Right renal pelvis (tissue), 4 donors: ENCODE measurements around the gene MAGEC2. TPM values are rescaled to one million over a fixed set of nuclear protein-coding genes. Genes with fewer than 3 reads are reported as not detected.

Source experiments
- DNase-seq, 4 donors: peaks; one replicate each; pipeline ENCODE4 v3.0.0-alpha.2; 2013; ENCODE audit warnings: low read depth in 4 of 4, low spot score in 3 of 4, missing footprints in 1 of 4
- polyA plus RNA-seq, 4 donors: library from polyadenylated mRNA; unstranded; fragments of 120-200 nt; gene quantifications; one replicate each; pipeline ENCODE4 v1.2.1, GENCODE V29; 2013; ENCODE audit not compliant: insufficient read length in 4 of 4

MAGEC2 gene, protein sequence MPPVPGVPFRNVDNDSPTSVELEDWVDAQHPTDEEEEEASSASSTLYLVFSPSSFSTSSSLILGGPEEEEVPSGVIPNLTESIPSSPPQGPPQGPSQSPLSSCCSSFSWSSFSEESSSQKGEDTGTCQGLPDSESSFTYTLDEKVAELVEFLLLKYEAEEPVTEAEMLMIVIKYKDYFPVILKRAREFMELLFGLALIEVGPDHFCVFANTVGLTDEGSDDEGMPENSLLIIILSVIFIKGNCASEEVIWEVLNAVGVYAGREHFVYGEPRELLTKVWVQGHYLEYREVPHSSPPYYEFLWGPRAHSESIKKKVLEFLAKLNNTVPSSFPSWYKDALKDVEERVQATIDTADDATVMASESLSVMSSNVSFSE
- not detected for polyA plus RNA-seq

DNA sequence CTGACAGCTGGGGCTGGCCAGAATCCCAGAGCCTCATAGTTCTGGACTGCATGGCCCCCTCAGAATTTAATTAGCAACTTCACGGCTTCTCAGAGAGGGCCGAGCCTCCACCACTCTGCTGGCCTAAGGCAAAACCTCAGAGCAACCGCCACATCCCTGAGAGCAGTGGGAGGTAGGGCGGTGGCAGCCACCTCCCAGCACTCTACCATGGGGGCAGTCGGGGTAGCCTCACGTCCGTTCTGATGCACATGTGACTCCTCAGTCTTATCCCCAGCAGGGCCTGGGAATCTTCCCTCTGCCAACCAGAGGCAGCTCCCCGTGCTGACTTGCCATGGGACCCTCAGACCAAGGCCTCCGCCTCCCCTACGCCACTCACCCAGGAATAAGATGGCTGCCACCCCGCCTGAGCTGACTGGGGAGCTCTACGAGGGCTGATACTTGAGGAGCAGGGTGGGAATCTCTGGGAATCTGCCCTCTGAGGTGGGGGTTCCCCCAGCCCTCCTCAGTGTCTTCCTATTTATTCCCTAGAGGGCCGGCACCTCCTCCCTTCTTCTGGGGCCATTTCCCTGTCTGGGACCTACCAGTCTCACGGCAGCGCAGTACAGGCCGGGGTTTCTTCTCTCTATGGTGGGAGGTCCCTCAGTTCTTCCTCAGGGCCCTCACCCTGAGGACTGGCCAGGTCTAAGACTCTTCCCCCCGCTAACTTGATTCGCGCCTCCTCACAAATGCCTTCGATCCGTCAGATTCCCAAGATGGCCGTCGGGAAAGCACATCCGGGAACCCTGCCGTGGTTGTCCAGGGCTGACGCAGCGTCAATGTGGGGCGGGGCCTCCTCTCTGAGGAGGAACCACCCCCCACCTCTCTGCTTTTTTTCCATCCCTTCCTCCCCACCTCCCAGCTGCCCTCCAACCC lies at the start of gene MAGEC2:
Gene MAGEC2, minus strand, starts transcription at position 769 of the 912 bp plus-strand sequence. CDS start 1,303 bp downstream, outside the sequence.
- no peak for DNase-seq

DNA sequence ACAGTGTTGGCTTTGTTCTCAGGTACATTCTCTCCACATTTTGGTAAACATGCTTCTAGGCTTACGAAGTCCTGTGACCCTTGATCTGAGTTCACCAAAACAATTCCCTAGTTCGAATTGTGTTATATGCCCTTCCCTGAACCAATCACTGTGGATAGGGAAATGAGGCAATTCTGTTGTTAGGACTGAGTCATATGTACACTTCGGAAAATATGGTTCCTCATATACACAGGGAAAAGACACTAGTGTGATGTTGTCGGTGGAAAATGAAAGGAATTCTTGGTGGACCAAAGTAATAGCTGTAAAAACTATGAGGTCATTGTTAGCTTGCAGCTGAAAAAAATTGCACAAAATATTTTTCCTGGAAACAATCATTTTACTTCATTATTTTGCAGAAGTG lies 46.6 kb upstream of the MAGEC2 start:
- no peak for DNase-seq

DNA sequence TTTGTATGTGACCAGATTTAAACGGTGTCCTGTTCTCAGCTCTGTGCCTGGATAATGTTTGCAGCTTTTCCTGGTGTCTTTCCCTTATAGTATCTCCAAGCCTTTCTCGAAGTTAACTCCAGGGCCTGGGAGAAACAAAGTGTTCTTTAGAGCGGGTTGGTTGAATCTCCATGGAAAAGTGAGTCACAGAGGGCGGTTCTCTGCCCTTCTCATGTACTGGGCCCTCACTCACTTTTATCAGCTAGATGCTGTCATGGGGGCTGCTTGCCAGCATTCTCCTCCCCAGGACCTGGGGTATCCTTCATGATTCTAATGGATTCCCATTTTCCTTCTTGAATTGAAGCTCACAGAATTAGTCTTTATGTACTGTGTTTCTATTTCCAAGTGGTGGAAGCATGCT lies 46.1 kb upstream of the MAGEC2 start:
- DNase-seq = no peak

DNA sequence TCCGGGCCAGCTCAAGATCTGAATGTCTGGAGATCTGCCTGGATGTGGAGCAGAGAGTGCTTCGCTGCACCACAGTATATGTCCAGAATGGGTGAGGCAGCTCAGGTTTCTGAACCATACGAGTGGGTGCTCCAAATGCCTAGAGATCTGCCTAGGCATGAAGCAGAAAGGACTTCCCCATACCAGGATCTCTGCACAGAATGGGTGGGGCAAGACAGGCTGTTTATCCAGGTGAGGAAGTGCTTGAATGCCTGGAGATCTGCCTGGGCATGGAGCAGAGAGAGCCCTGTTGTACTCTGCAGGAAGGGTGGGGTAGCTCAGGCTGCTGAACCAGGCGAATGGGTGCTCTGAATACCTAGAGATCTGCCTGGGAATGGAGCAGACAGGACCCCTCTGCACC lies 45.4 kb upstream of the MAGEC2 start:
- no peak for DNase-seq

DNA sequence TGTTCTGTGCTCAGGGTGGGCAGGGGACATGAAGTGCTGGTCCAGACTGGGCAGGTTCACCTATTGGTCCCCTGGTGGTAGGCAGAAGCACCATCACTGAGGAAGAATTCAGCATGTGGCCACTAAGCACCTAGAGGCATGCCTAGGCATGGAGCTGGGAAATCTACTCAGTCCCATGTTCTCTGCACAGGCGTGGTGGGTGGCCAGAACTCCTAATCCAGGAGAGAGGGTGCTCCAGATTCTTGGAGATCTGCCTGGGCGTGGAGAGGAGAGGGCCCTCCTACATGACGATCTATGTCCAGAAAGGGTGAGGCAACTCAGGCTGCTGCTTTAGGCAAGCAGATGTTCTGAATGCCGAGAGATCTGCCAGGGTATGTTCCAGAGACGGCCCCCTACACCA lies 44.6 kb upstream of the MAGEC2 start:
- no peak for DNase-seq

DNA sequence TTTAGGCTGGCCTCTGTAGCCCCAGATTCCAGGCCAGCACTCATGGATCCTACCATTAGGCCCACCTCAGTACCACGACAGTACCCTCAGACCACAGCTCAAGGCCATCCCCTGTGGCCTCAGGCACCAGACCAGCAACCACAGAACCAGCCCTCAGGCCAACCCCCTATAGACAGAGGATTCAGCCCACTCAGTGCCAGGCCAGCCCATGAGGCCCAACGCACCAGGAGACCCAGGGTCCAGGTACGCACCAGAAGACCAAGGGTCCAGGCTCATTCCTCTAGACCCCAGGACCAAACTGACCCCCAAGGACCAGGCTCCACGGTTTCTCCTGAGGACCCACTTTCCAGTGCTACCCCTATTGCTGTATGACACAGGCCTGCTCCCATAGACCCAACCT lies 39.5 kb upstream of the MAGEC2 start:
- no peak for DNase-seq

DNA sequence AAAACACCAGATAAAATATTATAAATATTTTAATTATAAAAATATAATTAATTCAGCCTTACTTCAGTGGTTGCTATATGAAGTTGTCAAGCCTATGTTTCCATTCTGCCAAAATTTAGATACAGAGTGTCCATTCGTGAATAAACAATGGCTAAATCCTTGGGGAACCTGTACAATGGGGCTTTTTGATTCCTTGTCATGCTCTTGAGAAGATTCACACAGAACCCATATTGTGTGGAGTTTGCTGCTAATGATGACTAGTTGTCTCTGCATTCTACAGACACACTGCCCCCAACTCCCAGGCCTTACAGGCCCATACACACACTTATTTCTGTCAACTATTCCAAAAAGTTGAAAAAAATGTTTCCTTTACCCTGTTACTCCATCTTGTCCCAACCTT lies 33.4 kb upstream of the MAGEC2 start:
- no peak for DNase-seq

DNA sequence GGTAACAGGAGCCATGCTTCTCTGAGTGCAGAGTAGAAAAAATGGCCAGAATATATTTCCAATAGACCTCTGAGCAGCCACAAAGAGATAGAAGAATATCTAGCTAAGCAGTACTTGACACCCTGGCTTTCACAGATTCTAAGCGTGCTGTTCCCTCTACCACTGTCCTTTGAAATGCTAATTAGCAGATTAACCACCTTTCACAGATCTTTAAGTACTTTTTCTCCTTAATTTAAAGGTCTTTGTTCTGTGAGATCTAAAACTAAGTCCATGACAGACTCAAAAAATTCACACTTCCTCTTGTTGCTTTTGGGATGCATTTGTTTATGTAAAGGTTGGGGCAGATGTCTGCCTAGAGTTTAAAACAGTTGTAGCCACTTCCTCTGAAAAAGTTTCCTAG lies 28.3 kb upstream of the MAGEC2 start:
- no peak for DNase-seq

DNA sequence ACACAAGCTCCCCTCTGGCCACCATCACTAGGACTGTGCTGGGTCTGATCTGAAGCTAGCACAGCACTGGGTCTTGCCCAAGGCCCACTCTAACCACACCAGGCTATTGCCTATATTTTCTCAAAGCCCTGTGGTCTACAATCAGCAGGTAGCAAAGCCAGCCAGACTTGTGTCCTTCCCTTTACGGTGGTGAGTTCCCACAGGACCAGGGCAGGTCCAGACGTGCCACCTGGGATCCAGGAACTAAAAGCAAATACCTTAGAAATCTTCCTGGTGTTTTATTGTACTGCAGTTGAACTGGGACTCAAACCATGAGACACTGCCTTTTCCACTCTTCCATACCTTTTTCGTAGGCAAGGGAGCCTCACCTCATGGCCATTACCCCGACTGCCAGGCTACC lies 9.0 kb upstream of the MAGEC2 start:
- DNase-seq = no peak

DNA sequence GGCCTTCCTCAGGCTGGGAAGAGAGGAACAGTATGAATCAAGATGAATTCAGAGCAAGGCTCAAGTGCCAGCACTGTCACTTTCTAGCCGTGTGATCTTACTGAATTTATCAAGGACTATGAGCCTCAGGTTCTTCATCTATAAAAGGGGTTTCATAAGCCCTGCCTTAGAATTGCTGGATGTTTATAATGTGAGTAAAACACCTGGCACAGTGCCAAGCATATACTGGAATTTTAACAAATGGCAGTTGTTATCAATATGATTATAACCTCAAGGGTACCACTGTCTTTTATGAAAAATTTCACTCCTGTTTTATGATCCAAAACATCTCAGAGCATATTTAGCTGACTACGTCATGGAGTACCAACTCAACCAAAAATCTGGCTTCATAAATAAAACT lies 4.0 kb downstream of the MAGEC2 start:
- no peak for DNase-seq

DNA sequence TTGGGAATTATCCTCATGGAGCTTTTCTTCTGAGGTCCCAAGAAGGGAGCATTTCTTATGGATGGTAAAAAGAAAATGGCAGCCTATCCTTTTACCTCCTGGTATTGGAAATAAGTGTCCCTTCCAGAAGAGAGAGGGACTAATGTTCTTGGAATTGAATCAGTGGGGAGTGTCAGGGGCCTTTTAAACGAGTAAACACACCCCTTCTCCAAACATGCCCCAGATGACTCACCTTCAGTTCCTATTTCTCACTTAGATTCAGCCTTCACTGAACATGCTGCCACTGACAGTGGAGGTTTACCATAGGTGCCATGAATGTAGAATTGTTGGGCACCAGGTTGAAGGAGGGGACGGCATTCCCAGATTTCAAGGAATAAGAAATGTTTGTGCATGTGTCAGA lies 19.0 kb downstream of the MAGEC2 start:
- DNase-seq = no peak

DNA sequence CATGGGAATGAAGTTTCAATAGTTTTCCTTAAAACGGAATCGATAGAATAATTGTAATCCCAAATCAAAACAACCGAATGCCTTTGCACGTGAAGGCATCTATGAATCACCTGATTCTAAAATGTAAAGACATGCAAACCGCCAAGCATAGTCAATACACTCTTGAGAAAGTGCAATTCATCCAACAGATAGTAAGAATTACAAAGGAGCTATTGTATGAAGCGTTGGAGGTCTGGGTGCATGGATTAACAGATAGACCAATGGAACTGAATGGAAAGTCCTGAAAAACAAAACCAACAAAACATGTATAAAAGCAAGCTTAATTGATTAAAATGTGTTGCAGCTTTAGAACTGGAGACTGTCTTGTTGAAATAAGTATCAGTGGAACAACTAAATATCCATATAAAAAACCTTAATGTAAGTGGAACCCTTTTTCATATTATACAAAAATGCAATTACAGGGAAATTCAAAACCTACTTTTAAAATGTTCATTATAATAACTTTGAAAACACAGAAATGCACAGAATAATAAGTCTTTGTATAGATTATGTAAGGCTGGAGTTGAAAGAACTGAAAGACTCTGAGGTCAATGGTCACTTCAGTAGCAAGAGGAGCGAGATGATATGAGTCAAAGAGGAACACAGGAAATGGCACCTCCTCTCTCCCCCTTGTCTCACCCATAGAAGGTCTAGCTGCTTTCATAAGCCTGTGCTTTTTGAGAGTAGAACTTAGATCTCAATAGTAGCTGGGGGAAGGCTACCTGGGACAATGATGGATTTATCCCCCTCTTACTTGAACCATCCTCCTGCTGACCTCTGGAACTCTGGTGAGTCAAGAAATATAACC lies 20.1 kb downstream of the MAGEC2 start:
- DNase-seq = no peak

DNA sequence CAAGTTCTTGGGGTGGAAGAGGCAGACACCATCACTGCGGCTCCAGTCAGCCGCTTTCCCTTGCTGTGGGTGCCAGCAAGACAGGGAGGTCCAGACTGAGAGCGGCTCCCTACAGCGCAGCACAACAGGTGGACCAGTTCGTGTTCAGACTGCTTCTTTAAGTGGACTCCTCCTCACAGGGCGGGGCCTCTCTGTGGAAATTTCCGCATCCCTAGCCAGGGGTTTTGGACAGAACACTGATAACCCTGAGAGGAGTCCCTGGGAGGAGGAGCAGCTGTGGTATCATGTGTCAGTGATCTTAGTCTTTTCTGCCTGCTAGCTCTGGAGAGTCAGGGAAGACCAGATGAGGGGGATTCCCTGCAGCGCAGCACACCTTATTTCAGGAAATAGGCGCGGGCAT lies 48.5 kb downstream of the MAGEC2 start:
- no peak for DNase-seq
